ENCODE measurements around the gene NDUFV1.

The NDUFV1 gene

DNA sequence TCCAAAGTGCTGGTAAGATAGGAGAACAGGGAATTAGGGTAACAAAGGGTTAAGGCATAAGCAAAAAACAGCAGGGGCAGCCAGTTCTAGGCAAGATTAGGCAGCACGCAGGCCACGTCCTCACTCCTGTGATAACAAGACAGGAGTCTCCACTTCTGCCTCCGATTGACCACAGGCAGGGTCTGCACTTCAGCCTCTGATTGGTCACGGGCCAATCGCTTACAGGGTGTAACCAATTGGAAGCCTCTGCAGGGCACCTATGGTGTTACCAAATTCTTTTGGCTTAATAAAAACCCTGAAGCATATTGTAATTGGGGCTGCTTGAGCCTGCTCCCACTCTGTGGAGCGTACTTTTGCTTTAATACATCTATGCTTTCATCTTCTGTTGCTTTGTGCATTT, 35.3 kb upstream of the NDUFV1 start:
- H3K4me3 ChIP-seq (ENCODE audit: low read length) = no peak overlapping the region
- TF ChIP-seq, protein P1, sequence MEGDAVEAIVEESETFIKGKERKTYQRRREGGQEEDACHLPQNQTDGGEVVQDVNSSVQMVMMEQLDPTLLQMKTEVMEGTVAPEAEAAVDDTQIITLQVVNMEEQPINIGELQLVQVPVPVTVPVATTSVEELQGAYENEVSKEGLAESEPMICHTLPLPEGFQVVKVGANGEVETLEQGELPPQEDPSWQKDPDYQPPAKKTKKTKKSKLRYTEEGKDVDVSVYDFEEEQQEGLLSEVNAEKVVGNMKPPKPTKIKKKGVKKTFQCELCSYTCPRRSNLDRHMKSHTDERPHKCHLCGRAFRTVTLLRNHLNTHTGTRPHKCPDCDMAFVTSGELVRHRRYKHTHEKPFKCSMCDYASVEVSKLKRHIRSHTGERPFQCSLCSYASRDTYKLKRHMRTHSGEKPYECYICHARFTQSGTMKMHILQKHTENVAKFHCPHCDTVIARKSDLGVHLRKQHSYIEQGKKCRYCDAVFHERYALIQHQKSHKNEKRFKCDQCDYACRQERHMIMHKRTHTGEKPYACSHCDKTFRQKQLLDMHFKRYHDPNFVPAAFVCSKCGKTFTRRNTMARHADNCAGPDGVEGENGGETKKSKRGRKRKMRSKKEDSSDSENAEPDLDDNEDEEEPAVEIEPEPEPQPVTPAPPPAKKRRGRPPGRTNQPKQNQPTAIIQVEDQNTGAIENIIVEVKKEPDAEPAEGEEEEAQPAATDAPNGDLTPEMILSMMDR (IDR thresholded peaks at IDR 0.05; ENCODE audit: insufficient read depth, low read depth, low read length, missing control alignments) = no peak
- DNase-seq (ENCODE audit: low read depth) = no peak

DNA sequence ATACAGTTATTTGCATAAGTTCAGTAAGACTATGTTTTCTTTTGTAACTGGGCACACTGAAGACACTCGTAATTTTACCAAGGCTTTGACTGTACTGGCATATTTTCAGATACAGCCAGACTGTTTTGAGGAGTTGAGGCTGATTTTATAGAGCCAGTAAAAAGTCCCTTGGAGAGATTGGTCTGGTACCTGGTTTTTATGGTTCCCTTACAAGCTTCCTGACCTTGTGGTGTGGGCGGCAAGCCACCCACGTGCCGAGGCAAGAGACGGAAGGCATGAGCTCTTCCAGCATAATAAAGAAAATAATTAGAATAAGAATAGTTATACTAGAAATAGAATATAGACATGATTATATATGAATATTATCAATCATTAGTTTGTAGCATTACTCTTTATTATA, 34.4 kb upstream of the NDUFV1 start:
- no peak for DNase-seq (ENCODE audit: low read depth)
- TF ChIP-seq, protein P1 (IDR thresholded peaks at IDR 0.05; ENCODE audit: insufficient read depth, low read depth, low read length, missing control alignments) = no peak

DNA sequence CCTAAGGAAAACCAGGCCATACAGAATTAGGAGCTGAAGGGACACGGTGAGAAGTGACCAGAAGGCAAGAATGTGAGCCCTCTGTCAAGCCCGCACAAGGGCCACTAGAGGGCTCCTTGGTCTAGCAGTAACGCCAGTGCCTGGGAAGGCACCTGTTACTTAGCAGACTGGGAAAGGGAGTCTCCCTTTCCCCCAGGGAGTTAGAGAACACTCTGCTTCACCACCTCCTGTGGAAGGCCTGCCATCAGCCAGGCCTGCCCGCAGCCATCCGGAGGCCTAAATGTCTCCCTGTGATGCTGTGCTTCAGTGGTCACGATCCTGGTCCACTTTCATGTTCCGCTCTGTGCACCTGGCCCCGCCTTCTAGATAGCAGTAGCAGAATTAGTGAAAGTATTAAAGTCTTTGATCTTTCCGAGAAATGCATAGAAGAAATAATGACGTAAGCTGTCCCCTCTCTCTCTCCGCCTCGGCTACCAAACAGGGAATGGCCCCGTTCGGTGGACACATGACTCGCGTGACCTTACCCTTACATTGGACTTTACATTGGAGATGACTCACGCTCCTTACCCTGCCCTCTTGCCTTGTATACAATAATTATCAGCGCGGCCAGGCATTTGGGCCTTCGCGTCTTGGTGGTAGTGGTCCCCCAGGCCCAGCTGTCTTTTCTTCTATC, 33.9 kb upstream of the NDUFV1 start:
- H3K4me3 ChIP-seq (ENCODE audit: low read length) = no peak overlapping the region
- peak; percentile 71 for DNase-seq (ENCODE audit: low read depth)
- TF ChIP-seq, protein P1 (IDR thresholded peaks at IDR 0.05; ENCODE audit: insufficient read depth, low read depth, low read length, missing control alignments) = peak; percentile 84

More for the DNA sequence above, 34.4 kb upstream of the NDUFV1 start:
- no peak overlapping the region for H3K4me3 ChIP-seq (ENCODE audit: low read length)

DNA sequence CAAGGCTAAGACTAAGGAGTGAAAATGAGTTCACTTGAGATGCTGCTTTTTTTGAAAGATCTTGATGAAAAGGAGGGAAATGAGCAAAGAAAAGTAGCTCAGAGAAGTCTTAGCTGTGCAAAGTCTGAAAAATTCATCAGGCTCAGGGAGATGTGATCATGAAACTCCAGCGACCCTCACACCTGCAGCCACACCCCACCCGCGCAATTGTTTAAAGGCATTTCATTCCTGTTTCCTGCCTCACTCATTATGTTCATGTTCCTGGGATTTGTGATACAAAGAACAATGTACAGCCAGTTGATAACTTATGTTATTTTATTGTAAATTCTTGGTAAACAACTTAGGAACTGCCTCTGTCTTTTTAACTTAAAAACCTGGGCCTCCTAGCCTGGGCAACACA, 31.8 kb upstream of the NDUFV1 start:
- no peak for DNase-seq (ENCODE audit: low read depth)
- no peak overlapping the region for H3K4me3 ChIP-seq (ENCODE audit: low read length)
- TF ChIP-seq, protein P1 (IDR thresholded peaks at IDR 0.05; ENCODE audit: insufficient read depth, low read depth, low read length, missing control alignments) = no peak

DNA sequence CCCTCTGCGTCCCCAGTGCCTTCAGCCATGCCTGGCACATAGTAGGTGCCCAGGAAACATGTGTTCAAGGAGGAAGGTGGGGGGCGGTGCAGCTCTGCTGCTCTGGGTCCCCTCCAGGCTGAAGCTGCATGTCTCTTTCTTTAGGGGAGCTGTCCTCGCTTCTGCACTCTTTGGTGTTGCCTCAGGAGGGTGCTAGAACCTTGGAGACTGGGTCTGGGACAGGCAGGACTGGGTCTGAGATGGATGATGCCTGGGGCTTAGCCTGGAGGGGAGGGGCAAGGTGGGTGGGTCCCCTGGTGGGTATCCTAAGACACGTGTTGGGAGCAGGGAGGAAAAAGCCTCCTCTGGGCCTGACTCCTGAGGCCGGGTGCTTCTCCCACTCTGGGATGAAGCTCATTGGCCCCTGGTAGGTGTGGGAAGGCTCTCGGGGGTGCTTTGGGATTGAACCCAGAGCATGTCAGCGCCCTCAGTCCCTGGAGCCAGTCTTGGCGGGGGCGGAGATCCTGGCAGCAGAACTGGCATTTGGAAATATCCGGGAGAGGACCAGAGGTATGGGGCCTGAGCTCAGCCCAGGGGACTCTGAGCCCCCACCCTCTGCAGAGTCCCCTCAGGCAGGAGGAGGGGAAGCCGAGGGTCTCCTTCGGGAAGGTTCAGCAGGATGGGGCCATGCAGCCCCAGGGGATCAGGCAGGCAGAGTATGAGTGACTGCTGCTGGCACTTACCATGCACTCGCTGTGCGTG, 29.8 kb upstream of the NDUFV1 start:
- H3K4me3 ChIP-seq (ENCODE audit: low read length) = no peak overlapping the region
- DNase-seq (ENCODE audit: low read depth) = no peak
- TF ChIP-seq, protein P1 (IDR thresholded peaks at IDR 0.05; ENCODE audit: insufficient read depth, low read depth, low read length, missing control alignments) = peak; percentile 7

DNA sequence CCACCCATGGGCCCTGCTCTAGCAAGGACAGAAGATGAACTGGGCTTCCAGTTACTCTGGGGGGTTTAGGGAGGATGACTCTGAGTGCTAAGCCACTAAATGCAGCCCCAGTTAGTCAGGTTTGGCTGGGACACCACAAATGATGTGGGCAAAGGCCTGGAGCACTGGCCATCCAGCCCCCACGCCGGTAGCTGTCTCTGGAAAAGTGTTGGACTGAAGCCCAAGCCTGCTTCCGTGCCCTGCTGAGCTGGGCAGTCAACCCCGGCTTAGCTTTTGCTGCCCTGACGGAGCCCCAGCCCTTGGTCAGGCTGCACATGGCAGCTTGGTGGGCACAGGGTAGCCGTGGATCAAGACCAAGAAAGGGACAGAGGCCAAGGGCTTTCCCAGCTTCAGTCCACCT, 28.8 kb upstream of the NDUFV1 start:
- TF ChIP-seq, protein P1 (IDR thresholded peaks at IDR 0.05; ENCODE audit: insufficient read depth, low read depth, low read length, missing control alignments) = no peak

More for the DNA sequence above, 28.8 kb upstream of the NDUFV1 start:
- H3K4me3 ChIP-seq (ENCODE audit: low read length) = no peak overlapping the region
- DNase-seq (ENCODE audit: low read depth) = no peak

Measured in epithelial cell of esophagus (primary cell).